ENCODE data around the gene SETBP1.

- TF ChIP-seq PATZ1 (CRISPR knock-in tag; IDR thresholded peaks at IDR 0.05; ENCODE audit: borderline replicate concordance) (no peak), RARB (CRISPR knock-in tag; IDR thresholded peaks at IDR 0.05) (no peak), ISL1 (CRISPR knock-in tag; IDR thresholded peaks at IDR 0.05) (no peak), ZNF8 (CRISPR knock-in tag; IDR thresholded peaks at IDR 0.05) (no peak), ZC3H10 (CRISPR knock-in tag; IDR thresholded peaks at IDR 0.05) (no peak), ESRRG (CRISPR knock-in tag; IDR thresholded peaks at IDR 0.05) (no peak)
These were observed 216.2 kb downstream of the SETBP1 start for GRCh38 chr18:44896846-44897245.

Measured in SK-N-SH treated with all-trans-retinoic acid at 6 μM for 48 hours (cell line).